ENCODE data around the gene PGAP3. TPM values are rescaled to one million over a fixed set of nuclear protein-coding genes. Genes with fewer than 3 reads are reported as not detected.
A peak's percentile ranks its signal among the peaks of the same experiment; 100 is the strongest.
"Not testable (repeated sequence)": the region's sequence is repeated elsewhere in the genome, so short reads cannot be mapped to it uniquely, and the experiment has no call there.

PGAP3 gene
- total RNA-seq, 2 experiments from 2014 or later, result 11.8 to 11.9 TPM

GRCh38 chr17:39700148-39700987 is 12.5 kb upstream of the PGAP3 start:
- Mint-ChIP-seq H3K4me1 (ENCODE audit: low read depth) (peaks cover 9% of the 10 kb centered on the region), H3K27me3 (ENCODE audit: low read depth) (peaks cover 25% of the 10 kb centered on the region), H3K27ac (no peak overlapping the region), H3K36me3 (ENCODE audit: low read depth) (no peaks in the 10 kb centered on the region), H3K9me3 (no peaks in the 10 kb centered on the region), H3K4me3 (no peak overlapping the region)
- DNase-seq, result no peak
- CTCF ChIA-PET, result interaction anchor here (0.6 to 1.3 kb wide), 3 partner anchors 30 to 537 kb away, joined by 3 read pairs; partner anchors contain the start of genes MIEN1 and PNMT
- intact Hi-C loops (cut with micrococcal nuclease), result no loop called here

DNA sequence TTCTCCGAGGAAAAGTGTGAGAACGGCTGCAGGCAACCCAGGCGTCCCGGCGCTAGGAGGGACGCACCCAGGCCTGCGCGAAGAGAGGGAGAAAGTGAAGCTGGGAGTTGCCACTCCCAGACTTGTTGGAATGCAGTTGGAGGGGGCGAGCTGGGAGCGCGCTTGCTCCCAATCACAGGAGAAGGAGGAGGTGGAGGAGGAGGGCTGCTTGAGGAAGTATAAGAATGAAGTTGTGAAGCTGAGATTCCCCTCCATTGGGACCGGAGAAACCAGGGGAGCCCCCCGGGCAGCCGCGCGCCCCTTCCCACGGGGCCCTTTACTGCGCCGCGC is 11.9 kb upstream of the PGAP3 start, which contains the start of gene ERBB2:
Gene ERBB2 (plus strand): TSS at position 247 of the 330 bp plus-strand sequence. CDS start 175 bp downstream, outside the sequence.
- Mint-ChIP-seq H3K9me3 (no peaks in the 10 kb centered on the region), H3K27ac (no peak within 1 kb of the TSS), H3K36me3 (ENCODE audit: low read depth) (no peaks in the 10 kb centered on the region), H3K4me3 (no peak within 1 kb of the TSS), H3K4me1 (ENCODE audit: low read depth) (peaks cover 9% of the 10 kb centered on the region), H3K27me3 (ENCODE audit: low read depth) (peaks cover 25% of the 10 kb centered on the region)
- no peak for DNase-seq
- CTCF ChIA-PET, result interaction anchor here (0.9 to 1.3 kb wide), 2 partner anchors 31 to 32 kb away, joined by 3 read pairs; partner anchors contain the start of genes MIEN1 and PNMT
- intact Hi-C loops (cut with micrococcal nuclease), result no loop called here

DNA sequence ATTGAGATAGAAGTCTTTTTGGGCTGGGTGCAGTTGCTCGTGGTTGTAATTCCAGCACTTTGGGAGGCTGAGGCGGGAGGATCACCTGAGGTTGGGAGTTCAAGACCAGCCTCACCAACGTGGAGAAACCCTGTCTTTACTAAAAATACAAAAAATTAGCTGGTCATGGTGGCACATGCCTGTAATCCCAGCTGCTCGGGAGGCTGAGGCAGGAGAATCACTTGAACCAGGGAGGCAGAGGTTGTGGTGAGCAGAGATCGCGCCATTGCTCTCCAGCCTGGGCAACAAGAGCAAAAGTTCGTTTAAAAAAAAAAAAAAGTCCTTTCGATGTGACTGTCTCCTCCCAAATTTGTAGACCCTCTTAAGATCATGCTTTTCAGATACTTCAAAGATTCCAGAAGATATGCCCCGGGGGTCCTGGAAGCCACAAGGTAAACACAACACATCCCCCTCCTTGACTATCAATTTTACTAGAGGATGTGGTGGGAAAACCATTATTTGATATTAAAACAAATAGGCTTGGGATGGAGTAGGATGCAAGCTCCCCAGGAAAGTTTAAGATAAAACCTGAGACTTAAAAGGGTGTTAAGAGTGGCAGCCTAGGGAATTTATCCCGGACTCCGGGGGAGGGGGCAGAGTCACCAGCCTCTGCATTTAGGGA is 11.4 kb upstream of the PGAP3 start:
- H3K36me3 Mint-ChIP-seq (ENCODE audit: low read depth); DNase-seq; intact Hi-C loops (cut with micrococcal nuclease); H3K4me1 Mint-ChIP-seq (ENCODE audit: low read depth); H3K4me3 Mint-ChIP-seq; H3K9me3 Mint-ChIP-seq; H3K27ac Mint-ChIP-seq: not testable (repeated sequence)
- CTCF ChIA-PET, result interaction anchor here (0.9 to 1.3 kb wide), 2 partner anchors 31 kb away, joined by 3 read pairs; partner anchors contain the start of genes MIEN1 and PNMT
- peaks cover 25% of the 10 kb centered on the region for H3K27me3 Mint-ChIP-seq (ENCODE audit: low read depth)

- peaks cover 25% of the 10 kb centered on the region for H3K27me3 Mint-ChIP-seq (ENCODE audit: low read depth)
- peaks cover 9% of the 10 kb centered on the region for H3K4me1 Mint-ChIP-seq (ENCODE audit: low read depth)
- no peak for DNase-seq
- CTCF ChIA-PET, result no interaction called here
- H3K9me3 Mint-ChIP-seq, result no peaks in the 10 kb centered on the region
- H3K36me3 Mint-ChIP-seq (ENCODE audit: low read depth), result no peaks in the 10 kb centered on the region
- no peak overlapping the region for H3K4me3 Mint-ChIP-seq
- intact Hi-C loops (cut with micrococcal nuclease), result no loop called here
- no peak overlapping the region for H3K27ac Mint-ChIP-seq
Observed at GRCh38 chr17:39697961-39698360, 10.1 kb upstream of the PGAP3 start.

DNA sequence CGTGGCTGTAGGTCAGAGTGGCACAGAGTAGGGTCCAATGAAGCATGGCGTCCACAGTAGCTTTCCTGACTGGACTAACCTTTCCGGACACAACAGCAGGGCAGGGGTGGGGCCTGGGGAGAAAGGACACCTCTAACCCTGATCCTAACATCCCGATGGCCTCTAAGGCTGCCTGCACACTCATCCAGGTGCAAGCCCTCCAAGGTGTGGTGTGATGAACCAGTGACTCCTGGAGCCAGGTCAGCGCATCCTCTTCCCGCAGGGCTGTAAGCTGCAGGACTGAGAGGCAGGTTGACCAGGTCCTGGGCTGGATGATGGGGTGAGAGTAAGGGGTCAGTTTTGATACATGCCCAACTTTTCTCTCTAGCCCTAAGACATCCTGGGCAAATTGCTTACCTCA is 8.9 kb upstream of the PGAP3 start:
- Mint-ChIP-seq H3K9me3 (no peaks in the 10 kb centered on the region), H3K4me3 (no peak overlapping the region), H3K36me3 (ENCODE audit: low read depth) (no peaks in the 10 kb centered on the region), H3K4me1 (ENCODE audit: low read depth) (peaks cover 9% of the 10 kb centered on the region), H3K27me3 (ENCODE audit: low read depth) (peaks cover 25% of the 10 kb centered on the region), H3K27ac (no peak overlapping the region)
- CTCF ChIA-PET, result interaction anchor here (0.8 kb wide), 1 partner anchor 42 kb away, joined by 3 read pairs; no protein-coding TSS in a partner anchor
- DNase-seq, result no peak
- intact Hi-C loops (cut with micrococcal nuclease), result no loop called here

GRCh38 chr17:39695089-39695474 is 7.2 kb upstream of the PGAP3 start:
- CTCF ChIA-PET, result no interaction called here
- H3K36me3 Mint-ChIP-seq (ENCODE audit: low read depth), result no peaks in the 10 kb centered on the region
- intact Hi-C loops (cut with micrococcal nuclease), result no loop called here
- H3K9me3 Mint-ChIP-seq, result no peaks in the 10 kb centered on the region
- peaks cover 11% of the 10 kb centered on the region for H3K27me3 Mint-ChIP-seq (ENCODE audit: low read depth)
- H3K27ac Mint-ChIP-seq, result no peak overlapping the region
- peaks cover 4% of the 10 kb centered on the region for H3K4me1 Mint-ChIP-seq (ENCODE audit: low read depth)
- H3K4me3 Mint-ChIP-seq, result no peak overlapping the region
- DNase-seq, result no peak

GRCh38 chr17:39694593-39694992 is 6.7 kb upstream of the PGAP3 start:
- DNase-seq, result no peak
- H3K27ac Mint-ChIP-seq, result no peak overlapping the region
- H3K9me3 Mint-ChIP-seq, result no peaks in the 10 kb centered on the region
- intact Hi-C loops (cut with micrococcal nuclease), result no loop called here
- no peak overlapping the region for H3K4me3 Mint-ChIP-seq
- H3K27me3 Mint-ChIP-seq (ENCODE audit: low read depth), result peaks cover 9% of the 10 kb centered on the region
- peaks cover 1% of the 10 kb centered on the region for H3K4me1 Mint-ChIP-seq (ENCODE audit: low read depth)
- CTCF ChIA-PET, result no interaction called here
- H3K36me3 Mint-ChIP-seq (ENCODE audit: low read depth), result no peaks in the 10 kb centered on the region

GRCh38 chr17:39688945-39689344 is 1.1 kb upstream of the PGAP3 start:
- DNase-seq, result no peak
- peaks cover 4% of the 10 kb centered on the region for H3K36me3 Mint-ChIP-seq (ENCODE audit: low read depth)
- peak overlapping the region; percentile 98 for H3K4me3 Mint-ChIP-seq
- H3K4me1 Mint-ChIP-seq (ENCODE audit: low read depth), result peaks cover 15% of the 10 kb centered on the region
- no peaks in the 10 kb centered on the region for H3K27me3 Mint-ChIP-seq (ENCODE audit: low read depth)
- intact Hi-C loops (cut with micrococcal nuclease), result loop anchor here (1.0 to 5.0 kb wide), 4 partner anchors 42 to 228 kb away; partner anchors contain the start of genes CDK12, IKZF3, MIEN1 and STARD3
- CTCF ChIA-PET, result interaction anchor here (1.0 to 3.2 kb wide), 4 partner anchors 9 to 154 kb away, joined by 3 to 16 read pairs (median 6); partner anchors contain the start of gene MIEN1
- H3K27ac Mint-ChIP-seq, result peak overlapping the region; percentile 94
- no peaks in the 10 kb centered on the region for H3K9me3 Mint-ChIP-seq

- Mint-ChIP-seq H3K9me3 (no peaks in the 10 kb centered on the region), H3K4me3 (peak overlapping the region; percentile 98), H3K36me3 (ENCODE audit: low read depth) (peaks cover 4% of the 10 kb centered on the region), H3K27ac (peak overlapping the region; percentile 94), H3K27me3 (ENCODE audit: low read depth) (no peaks in the 10 kb centered on the region), H3K4me1 (ENCODE audit: low read depth) (peaks cover 15% of the 10 kb centered on the region)
- CTCF ChIA-PET, result interaction anchor here (0.6 to 3.2 kb wide), 8 partner anchors 9 to 450 kb away, joined by 3 to 16 read pairs (median 4); partner anchors contain the start of gene PNMT
- intact Hi-C loops (cut with micrococcal nuclease), result loop anchor here (1.0 to 5.0 kb wide), 4 partner anchors 42 to 227 kb away; partner anchors contain the start of genes CDK12, IKZF3, MIEN1 and STARD3
- no peak for DNase-seq
Observed at GRCh38 chr17:39688475-39688835, 598 bp upstream of the PGAP3 start.

GRCh38 chr17:39687101-39687545 is 734 bp downstream of the PGAP3 start:
- H3K27me3 Mint-ChIP-seq (ENCODE audit: low read depth), result no peaks in the 10 kb centered on the region

DNA sequence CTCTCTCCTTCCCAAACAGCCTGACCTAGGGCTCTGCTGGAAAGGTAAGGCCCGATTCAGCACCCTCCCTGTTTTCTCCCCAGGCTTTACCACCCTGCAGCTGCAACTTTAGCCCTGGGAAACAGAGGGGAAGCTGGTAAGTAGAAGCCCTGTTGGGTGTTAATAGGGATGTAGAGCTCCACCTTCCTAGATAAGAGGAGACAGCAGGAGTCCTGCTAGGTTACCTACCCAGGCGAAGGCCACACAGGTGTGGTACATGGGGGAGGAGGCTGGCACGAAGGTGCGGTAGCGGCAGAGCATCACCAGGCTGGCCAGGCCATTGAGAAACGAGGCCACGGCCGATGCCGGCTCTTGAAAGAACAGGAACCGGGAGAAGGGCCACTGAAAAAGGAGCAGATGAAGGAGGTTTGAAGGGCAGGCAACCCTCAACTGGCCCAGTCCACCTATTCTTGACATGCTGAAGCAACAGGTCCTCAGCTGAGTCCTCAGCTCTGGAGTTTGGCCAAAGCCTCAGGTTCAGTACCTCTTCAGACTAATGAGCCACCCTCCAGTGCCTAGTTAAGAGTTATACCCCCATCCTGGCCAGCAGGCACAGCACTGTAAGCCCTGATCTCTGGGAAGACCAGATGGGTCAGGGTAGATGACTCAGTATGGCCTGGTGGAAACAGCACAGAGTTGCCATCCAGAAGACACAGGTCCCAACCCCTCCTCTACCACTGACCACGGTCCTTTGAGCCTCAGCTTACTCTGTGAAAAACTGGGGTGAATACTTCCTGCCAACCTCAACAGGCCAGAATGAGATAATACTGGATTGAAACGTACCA is 3.3 kb downstream of the PGAP3 start:
- Mint-ChIP-seq H3K36me3 (ENCODE audit: low read depth) (peaks cover 10% of the 10 kb centered on the region), H3K27ac (no peak overlapping the region), H3K9me3 (no peaks in the 10 kb centered on the region), H3K27me3 (ENCODE audit: low read depth) (no peaks in the 10 kb centered on the region), H3K4me3 (no peak overlapping the region), H3K4me1 (ENCODE audit: low read depth) (peaks cover 32% of the 10 kb centered on the region)
- CTCF ChIA-PET, result interaction anchor here (1.1 kb wide), 1 partner anchor 31 kb away, joined by 3 read pairs; no protein-coding TSS in a partner anchor
- DNase-seq, result no peak
- intact Hi-C loops (cut with micrococcal nuclease), result loop anchor here (5.0 kb wide), 2 partner anchors 47 to 178 kb away; partner anchors contain the start of genes IKZF3 and STARD3

More at GRCh38 chr17:39687101-39687545, 734 bp downstream of the PGAP3 start:
- H3K36me3 Mint-ChIP-seq (ENCODE audit: low read depth), result peaks cover 10% of the 10 kb centered on the region
- H3K9me3 Mint-ChIP-seq, result no peaks in the 10 kb centered on the region
- peaks cover 15% of the 10 kb centered on the region for H3K4me1 Mint-ChIP-seq (ENCODE audit: low read depth)
- H3K27ac Mint-ChIP-seq, result peak overlapping the region; percentile 94
- DNase-seq, result no peak
- CTCF ChIA-PET, result interaction anchor here (0.7 to 3.2 kb wide), 5 partner anchors 18 to 213 kb away, joined by 3 to 16 read pairs (median 4); partner anchors contain the start of gene PNMT
- intact Hi-C loops (cut with micrococcal nuclease), result loop anchor here (2.0 to 5.0 kb wide), 3 partner anchors 50 to 175 kb away; partner anchors contain the start of genes IKZF3 and STARD3
- H3K4me3 Mint-ChIP-seq, result peak overlapping the region; percentile 98
